KG1 (cell line): ENCODE results near the gene SYP.
A peak's percentile ranks its signal among the peaks of the same experiment; 100 is the strongest.

Experiments used
- DNase-seq: peaks from one replicate; lab custom pipeline; 2025; lab: John Stamatoyannopoulos, UW

The SYP gene

DNA sequence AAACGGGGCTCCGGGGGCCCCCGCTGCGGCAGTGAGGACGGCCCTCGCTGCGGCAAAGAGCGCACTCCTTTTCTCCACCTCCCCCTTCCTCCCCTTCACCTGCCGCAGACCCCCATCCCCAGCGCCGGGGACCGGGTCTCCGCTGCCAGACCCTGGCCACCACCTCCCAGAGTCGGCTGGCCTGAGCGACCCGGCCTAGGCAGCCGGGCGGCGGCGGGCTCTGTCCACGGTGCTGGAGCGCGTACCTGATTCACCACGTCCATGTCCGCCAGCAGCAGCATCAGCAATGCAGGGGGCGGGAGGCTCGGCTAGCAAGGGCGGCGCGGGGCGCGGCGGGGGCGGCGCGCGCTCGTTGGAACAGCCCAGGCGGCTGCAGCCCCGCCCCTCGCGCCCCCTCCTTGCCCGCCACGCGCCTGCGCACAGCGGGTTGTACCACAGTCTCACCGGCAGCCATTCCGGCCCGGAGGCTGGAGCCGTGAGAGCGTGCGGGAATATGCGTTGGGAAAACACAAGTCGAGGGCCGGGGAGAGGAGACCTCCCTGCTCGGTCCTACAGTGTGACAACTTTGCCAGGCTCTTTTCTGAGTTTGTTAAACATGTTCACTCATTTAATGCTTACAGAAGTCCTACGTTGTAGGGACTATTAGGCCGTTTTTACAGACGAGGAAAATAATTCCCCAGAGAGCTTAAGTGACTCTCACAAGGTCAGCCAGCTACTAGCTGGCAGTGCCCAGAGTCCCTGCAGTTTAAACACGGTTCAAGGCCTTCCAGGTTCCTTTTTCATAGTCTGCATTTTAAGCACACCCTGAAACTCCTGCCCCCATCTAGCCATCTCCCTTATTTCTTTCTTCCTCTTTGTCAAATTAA is at the start of gene SYP:
Gene SYP, minus strand, starts transcription at position 288 of the 866 bp plus-strand sequence. Its CDS starts 7 bp downstream, at position 281.
- DNase-seq: peak; percentile 19

DNA sequence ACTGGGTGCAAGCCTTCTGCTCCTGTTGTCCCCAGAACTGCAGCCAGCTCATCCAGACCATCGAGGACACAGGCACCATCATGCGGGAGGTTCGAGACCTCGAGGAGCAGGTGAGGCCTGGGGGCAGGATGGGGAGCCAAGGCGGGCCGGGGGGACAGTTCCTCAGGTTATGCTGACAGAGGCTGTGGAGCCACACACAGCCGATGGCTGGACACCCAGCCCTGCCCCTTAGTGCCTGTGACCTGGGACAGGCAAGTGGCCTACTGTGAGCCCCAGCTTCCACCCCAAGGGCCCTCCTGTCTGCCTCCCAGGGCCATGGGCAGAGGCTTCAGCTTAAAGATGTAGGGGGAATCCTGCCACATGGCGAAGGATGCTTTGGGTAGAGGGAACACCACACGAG is 49.6 kb upstream of the SYP start:
- no peak for DNase-seq

DNA sequence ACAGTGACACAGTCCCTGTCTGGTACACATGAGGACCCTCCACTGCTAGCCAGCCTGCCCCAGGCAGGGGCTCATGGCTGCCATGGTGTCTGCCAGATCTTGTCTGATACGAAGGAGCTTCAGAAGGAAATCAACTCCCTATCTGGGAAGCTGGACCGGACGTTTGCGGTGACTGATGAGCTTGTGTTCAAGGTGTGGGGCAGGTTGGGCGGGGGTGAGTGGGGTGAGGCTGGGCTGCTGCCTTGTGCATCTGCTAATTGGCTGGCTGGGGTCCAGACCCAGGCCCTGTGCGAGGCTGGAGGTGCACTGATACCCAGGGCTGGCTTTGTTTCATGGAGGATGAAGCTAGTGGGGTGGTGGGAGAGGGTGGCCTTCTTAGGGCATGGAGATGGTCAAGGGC is 49.1 kb upstream of the SYP start:
- DNase-seq: no peak

- no peak for DNase-seq
Observed at GRCh38 chrX:49247916-49248811, 48.2 kb upstream of the SYP start.

- DNase-seq: no peak
Observed at GRCh38 chrX:49247346-49247745, 47.4 kb upstream of the SYP start.

- DNase-seq: no peak
Observed at GRCh38 chrX:49246541-49246940, 46.5 kb upstream of the SYP start.

DNA sequence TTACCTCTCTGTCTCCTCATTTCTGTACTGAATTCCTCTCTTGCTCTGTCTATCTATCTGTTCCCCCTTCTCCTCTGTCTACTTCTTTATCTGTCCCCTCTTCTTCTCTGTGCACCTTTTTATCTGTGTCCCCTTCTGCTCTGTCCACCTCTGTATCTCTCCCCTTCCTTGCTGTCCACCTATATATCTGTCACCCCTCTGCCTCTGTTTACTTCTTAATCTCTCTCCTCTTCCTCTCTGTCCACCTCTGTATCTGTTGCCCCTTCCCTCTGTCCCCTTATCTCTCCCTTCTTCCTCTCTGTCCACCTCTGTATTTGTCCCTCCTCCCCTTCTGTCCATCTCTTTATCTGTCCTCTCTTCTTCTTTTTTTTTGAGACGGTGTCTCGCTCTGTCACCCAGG is 44.2 kb upstream of the SYP start:
- no peak for DNase-seq

- DNase-seq: no peak
Observed at GRCh38 chrX:49243166-49243565, 43.2 kb upstream of the SYP start.

- no peak for DNase-seq
Observed at GRCh38 chrX:49242545-49243066, 42.6 kb upstream of the SYP start.

- DNase-seq: no peak
Observed at GRCh38 chrX:49238735-49239134, 38.7 kb upstream of the SYP start.

GRCh38 chrX:49237060-49237459 is 37.1 kb upstream of the SYP start:
- DNase-seq: no peak

- DNase-seq: no peak
Observed at GRCh38 chrX:49233887-49234555, 34.0 kb upstream of the SYP start.

DNA sequence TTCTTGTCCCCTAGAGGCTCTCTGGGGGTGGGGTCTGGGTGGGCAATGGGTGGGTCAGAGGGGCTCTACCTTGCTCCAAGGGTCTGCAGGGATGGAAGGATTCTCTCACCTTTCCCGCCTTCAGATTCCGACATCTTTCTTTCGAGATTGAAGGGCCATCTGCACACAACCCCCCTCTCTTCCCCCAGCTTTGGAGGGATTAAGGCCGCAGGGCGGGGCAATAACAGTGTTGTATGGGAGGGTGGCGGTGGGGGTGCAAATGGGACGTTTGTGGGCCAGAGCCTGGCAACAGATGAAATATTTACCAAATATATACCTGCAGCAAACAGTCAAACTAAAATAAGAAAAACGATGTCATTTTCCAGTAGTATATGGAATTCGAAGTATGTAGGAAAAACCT is 33.2 kb upstream of the SYP start, which contains the start of gene CACNA1F:
Gene CACNA1F, minus strand, starts transcription at position 165 of the 400 bp plus-strand sequence. Its CDS starts 31 bp downstream, at position 134.
- no peak for DNase-seq

GRCh38 chrX:49232525-49232924 is 32.5 kb upstream of the SYP start:
- DNase-seq: no peak

DNA sequence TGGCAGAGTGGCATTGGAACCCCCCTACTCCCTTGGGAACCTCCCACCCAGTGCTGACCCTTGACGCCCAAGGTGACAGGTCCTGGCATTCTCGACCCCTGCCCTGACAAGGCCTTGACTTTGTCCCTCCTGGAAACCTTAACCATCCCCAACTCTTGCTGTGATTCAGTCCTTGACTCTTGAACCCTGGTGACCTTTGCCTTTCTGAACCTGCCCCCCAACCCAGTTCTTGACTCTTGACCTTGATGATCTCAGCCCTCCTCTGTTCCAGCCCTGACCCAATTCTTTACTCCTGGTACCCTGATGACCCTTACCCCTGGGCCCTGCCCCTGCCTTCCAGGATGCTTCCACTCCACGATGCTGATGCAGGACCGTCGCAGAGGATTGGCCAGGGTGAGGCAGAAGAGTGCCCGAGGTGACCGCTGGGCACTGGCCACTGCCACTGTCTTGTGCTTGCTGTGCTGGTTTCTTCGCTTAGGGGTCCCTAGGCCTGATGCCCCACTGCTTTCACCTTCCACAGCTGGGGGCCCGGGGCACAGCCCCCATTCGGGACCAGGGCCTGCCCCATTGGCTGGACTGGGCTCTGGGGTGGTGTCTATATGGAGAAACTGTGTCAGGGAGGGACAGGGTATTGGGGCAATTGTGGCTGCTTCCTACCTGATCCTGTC is 31.5 kb upstream of the SYP start:
- no peak for DNase-seq

GRCh38 chrX:49230500-49231232 is 30.7 kb upstream of the SYP start:
- no peak for DNase-seq

DNA sequence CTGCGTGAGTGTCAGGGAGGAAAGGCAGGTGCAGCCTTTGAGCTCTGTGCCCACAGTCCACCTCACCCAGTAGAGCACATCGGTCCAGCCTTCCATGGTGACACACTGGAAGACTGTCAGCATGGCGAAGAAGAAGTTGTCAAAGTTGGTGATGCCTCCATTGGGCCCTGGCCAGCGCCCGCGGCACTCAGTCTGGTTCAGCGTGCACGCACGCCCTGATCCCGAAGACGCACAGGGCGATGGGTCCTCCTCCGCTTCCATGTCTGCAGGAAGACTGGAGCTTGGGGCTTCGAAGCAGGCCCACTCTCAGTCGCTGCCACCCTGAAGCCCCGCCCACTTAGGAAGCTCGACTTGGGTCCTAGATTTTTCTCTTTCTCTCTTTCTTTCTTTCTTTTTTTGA is 28.2 kb upstream of the SYP start:
- no peak for DNase-seq

DNA sequence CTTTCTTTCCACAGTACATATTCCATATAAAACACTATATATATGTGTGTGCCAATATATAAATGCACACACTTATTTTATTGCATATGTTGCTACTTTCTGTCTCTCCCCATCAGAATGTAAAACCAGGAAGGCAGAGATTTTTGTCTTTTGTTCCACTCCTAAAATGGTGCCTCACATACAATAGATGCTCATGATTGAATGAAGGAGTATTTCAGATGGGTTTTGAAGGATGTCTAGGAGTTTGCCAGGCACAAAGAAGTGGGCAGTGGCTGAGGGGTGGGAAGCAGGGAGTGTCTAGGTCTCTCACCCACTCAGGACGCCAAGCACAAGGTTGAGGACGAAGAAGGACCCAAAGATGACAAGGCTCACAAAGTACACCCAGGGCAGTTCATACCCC is 27.7 kb upstream of the SYP start:
- DNase-seq: no peak

DNA sequence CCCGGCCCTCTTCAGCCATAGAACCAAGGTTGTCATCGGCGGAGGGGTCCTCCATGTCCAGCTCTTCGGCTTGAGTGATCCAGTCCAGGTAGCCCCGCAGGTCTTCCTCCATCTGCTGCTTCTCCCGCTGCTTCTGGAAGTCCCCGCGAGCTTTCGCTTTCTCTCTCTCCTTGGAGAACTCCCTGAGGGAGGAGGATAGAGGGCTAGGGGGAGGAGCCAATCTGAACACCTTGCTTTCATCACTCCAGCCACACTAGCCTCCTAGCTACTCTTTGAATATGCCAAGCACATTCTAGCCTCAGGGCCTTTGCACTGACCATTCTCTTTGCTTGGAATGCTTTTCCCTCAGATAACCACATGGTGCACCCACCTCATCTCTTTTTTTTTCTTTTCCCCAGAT is 27.0 kb upstream of the SYP start:
- DNase-seq: no peak

- no peak for DNase-seq
Observed at GRCh38 chrX:49225858-49226257, 25.9 kb upstream of the SYP start.

GRCh38 chrX:49221868-49222267 is 21.9 kb upstream of the SYP start:
- DNase-seq: no peak
